HEK293 (cell line): Measurements from ENCODE around the gene NAXE.

ENCODE experiments used
- CTCF ChIP-seq: fragments of 450-650 bp; formaldehyde crosslinking; IDR thresholded peaks from 2 replicates; pipeline ENCODE4 v1.5.1; 2016; ENCODE audit warnings: missing biosample characterization, missing genetic modification characterization
- HIC1 ChIP-seq: fragments of 450-650 bp; formaldehyde crosslinking; IDR thresholded peaks from 2 replicates; pipeline ENCODE4 v1.5.1; 2016; ENCODE audit warnings: missing biosample characterization, missing genetic modification characterization
- HOXC10 ChIP-seq: sonication (generic); formaldehyde crosslinking; IDR thresholded peaks from 2 replicates; pipeline ENCODE4 v1.8.1; 2023; ENCODE audit warnings: mild to moderate bottlenecking, missing genetic modification reagents
- KLF9 ChIP-seq: fragments of 450-650 bp; formaldehyde crosslinking; IDR thresholded peaks from 2 replicates; pipeline ENCODE4 v1.5.1; 2016; ENCODE audit warnings: missing biosample characterization, missing genetic modification characterization, low read depth
- SP2 ChIP-seq: fragments of 450-650 bp; formaldehyde crosslinking; IDR thresholded peaks from 2 replicates; pipeline ENCODE4 v1.5.1; 2016; ENCODE audit warnings: missing biosample characterization, missing genetic modification characterization
- SP7 ChIP-seq: fragments of 450-650 bp; formaldehyde crosslinking; IDR thresholded peaks from 2 replicates; pipeline ENCODE4 v1.5.1; 2016; ENCODE audit warnings: missing biosample characterization, missing genetic modification characterization
- ZBTB17 ChIP-seq: fragments of 450-650 bp; formaldehyde crosslinking; IDR thresholded peaks from 2 replicates; pipeline ENCODE4 v1.5.1; 2016; ENCODE audit warnings: missing biosample characterization, missing genetic modification characterization
- ZBTB20 ChIP-seq: fragments of 450-650 bp; formaldehyde crosslinking; IDR thresholded peaks from 2 replicates; pipeline ENCODE4 v1.5.1; 2016; ENCODE audit warnings: missing biosample characterization, missing genetic modification characterization
- ZBTB44 ChIP-seq: fragments of 450-650 bp; IDR thresholded peaks from 2 replicates; pipeline ENCODE4 v1.5.1; 2018; ENCODE audit warnings: missing biosample characterization, mild to moderate bottlenecking, missing genetic modification characterization
- ZBTB8A ChIP-seq: fragments of 450-650 bp; formaldehyde crosslinking; IDR thresholded peaks from 2 replicates; pipeline ENCODE4 v1.5.1; 2016; ENCODE audit warnings: missing biosample characterization, missing genetic modification characterization
- ZEB2 ChIP-seq: fragments of 450-650 bp; formaldehyde crosslinking; IDR thresholded peaks from 2 replicates; pipeline ENCODE4 v1.5.1; 2016; ENCODE audit warnings: missing biosample characterization, missing genetic modification characterization
- ZNF18 ChIP-seq: fragments of 450-650 bp; formaldehyde crosslinking; IDR thresholded peaks from 2 replicates; pipeline ENCODE4 v1.5.1; 2016; ENCODE audit warnings: missing biosample characterization, missing genetic modification characterization
- ZNF23 ChIP-seq: fragments of 450-650 bp; formaldehyde crosslinking; IDR thresholded peaks from 2 replicates; pipeline ENCODE4 v1.5.1; 2016; ENCODE audit warnings: missing biosample characterization, missing genetic modification characterization, borderline replicate concordance
- ZNF311 ChIP-seq: fragments of 450-650 bp; formaldehyde crosslinking; IDR thresholded peaks from 2 replicates; pipeline ENCODE4 v1.5.1; 2017; ENCODE audit warnings: missing biosample characterization, missing genetic modification characterization, borderline replicate concordance
- ZNF335 ChIP-seq: fragments of 450-650 bp; formaldehyde crosslinking; conservative IDR thresholded peaks from 2 replicates; pipeline ENCODE4 v1.5.1; 2016; ENCODE audit warnings: missing biosample characterization, missing genetic modification characterization
- ZNF341 ChIP-seq: fragments of 450-650 bp; formaldehyde crosslinking; IDR thresholded peaks from 2 replicates; pipeline ENCODE4; 2016; ENCODE audit warnings: low read depth, missing biosample characterization, missing genetic modification characterization
- ZNF416 ChIP-seq: fragments of 450-650 bp; formaldehyde crosslinking; IDR thresholded peaks from 2 replicates; pipeline ENCODE4 v1.5.1; 2016; ENCODE audit warnings: missing biosample characterization, missing genetic modification characterization
- ZNF423 ChIP-seq: fragments of 450-650 bp; formaldehyde crosslinking; IDR thresholded peaks from 2 replicates; pipeline ENCODE4 v1.5.1; 2016; ENCODE audit warnings: missing biosample characterization, missing genetic modification characterization
- ZNF501 ChIP-seq: fragments of 450-650 bp; formaldehyde crosslinking; IDR thresholded peaks from 2 replicates; pipeline ENCODE4 v1.5.1; 2016; ENCODE audit warnings: missing biosample characterization, missing genetic modification characterization
- ZNF514 ChIP-seq: fragments of 450-650 bp; formaldehyde crosslinking; IDR thresholded peaks from 2 replicates; pipeline ENCODE4 v1.5.1; 2016; ENCODE audit warnings: missing biosample characterization, missing genetic modification characterization
- ZNF560 ChIP-seq: fragments of 450-650 bp; formaldehyde crosslinking; IDR thresholded peaks from 2 replicates; pipeline ENCODE4 v1.5.1; 2017; ENCODE audit warnings: missing biosample characterization, missing genetic modification characterization, borderline replicate concordance
- ZNF561 ChIP-seq: fragments of 450-650 bp; IDR thresholded peaks from 2 replicates; pipeline ENCODE4 v1.5.1; 2018; ENCODE audit warnings: missing biosample characterization, missing genetic modification characterization, borderline replicate concordance
- ZNF621 ChIP-seq: fragments of 450-650 bp; formaldehyde crosslinking; IDR thresholded peaks from 2 replicates; pipeline ENCODE4 v1.5.1; 2017; ENCODE audit warnings: missing biosample characterization, missing genetic modification characterization
- ZNF626 ChIP-seq: fragments of 450-650 bp; sonication (Bioruptor Pico); formaldehyde crosslinking; IDR thresholded peaks from 2 replicates; pipeline ENCODE4 v1.5.1; 2018; ENCODE audit warnings: missing biosample characterization, missing genetic modification characterization, inconsistent platforms
- ZNF645 ChIP-seq: fragments of 450-650 bp; formaldehyde crosslinking; IDR thresholded peaks from 2 replicates; pipeline ENCODE4; 2016; ENCODE audit warnings: missing biosample characterization, missing genetic modification characterization
- ZNF660 ChIP-seq: fragments of 450-650 bp; IDR thresholded peaks from 2 replicates; pipeline ENCODE4 v1.5.1; 2018; ENCODE audit warnings: missing biosample characterization, mild to moderate bottlenecking, missing genetic modification characterization
- ZNF747 ChIP-seq: fragments of 450-650 bp; formaldehyde crosslinking; IDR thresholded peaks from 2 replicates; pipeline ENCODE4 v1.5.1; 2016; ENCODE audit warnings: missing biosample characterization, missing genetic modification characterization
- ZNF785 ChIP-seq: fragments of 450-650 bp; formaldehyde crosslinking; IDR thresholded peaks from 2 replicates; pipeline ENCODE4 v1.5.1; 2016; ENCODE audit warnings: missing biosample characterization, missing genetic modification characterization
- ZNF830 ChIP-seq: fragments of 450-650 bp; IDR thresholded peaks from 2 replicates; pipeline ENCODE4 v1.5.0; 2018; ENCODE audit warnings: missing biosample characterization, missing genetic modification characterization, low read depth, mild to moderate bottlenecking, moderate library complexity

Gene NAXE

GRCh38 chr1:156623946-156624813 lies 32.6 kb downstream of the NAXE start (continued):
- TF ChIP-seq SP7 (tag by site-specific recombination) (0 out of 2 replicates have a peak, but pooled peaks have one; percentile 10), ZEB2 (tag by site-specific recombination) (peak; percentile 37), ZNF311 (tag by site-specific recombination) (no peak), ZNF830 (tag by site-specific recombination) (no peak), KLF9 (tag by site-specific recombination) (no peak), ZNF341 (no peak), CTCF (peak; percentile 50; the same call in 1 of the 2 replicates), ZNF501 (no peak), ZNF747 (tag by site-specific recombination) (no peak), ZNF416 (tag by site-specific recombination) (no peak), HIC1 (tag by site-specific recombination) (no peak), ZNF514 (no peak), ZNF560 (tag by site-specific recombination) (no peak), ZNF561 (0 out of 2 replicates have a peak, but pooled peaks have one; percentile 47), ZNF18 (no peak), ZNF23 (no peak), ZNF423 (tag by site-specific recombination) (peak; percentile 50; the same call in 1 of the 2 replicates), SP2 (tag by site-specific recombination) (no peak), ZNF621 (tag by site-specific recombination) (no peak), ZBTB17 (tag by site-specific recombination) (peak; percentile 76), ZBTB8A (tag by site-specific recombination) (peak; percentile 90), ZNF645 (tag by site-specific recombination) (no peak), ZBTB44 (tag by site-specific recombination) (no peak), ZNF335 (tag by site-specific recombination) (no peak), ZBTB20 (tag by site-specific recombination) (peak; percentile 39; the same call in 1 of the 2 replicates), HOXC10 (CRISPR knock-in tag) (no peak), ZNF785 (no peak), ZNF626 (no peak), ZNF660 (tag by site-specific recombination) (peak; percentile 50; the same call in 1 of the 2 replicates)
